Activated CD4-positive, alpha-beta T cell treated with anti-CD3 and anti-CD28 coated beads, Interleukin-2, amount 10 ng/mL, durations not matched to agents 7 days and 5 days (primary cell): ENCODE data around the gene SNTB2. TPM values are rescaled to one million over a fixed set of nuclear protein-coding genes. Genes with fewer than 3 reads are reported as not detected.
A peak's percentile ranks its signal among the peaks of the same experiment; 100 is the strongest.

ENCODE experiments used
- CTCF ChIA-PET: fragments of 350-600 bp; sonication (Branson Sonifier 250); formaldehyde crosslinking; loops from one replicate; lab custom pipeline; 2021; ENCODE audit warnings: antibody characterized with exemption; lab: Charles Lee
- POLR2A ChIA-PET: fragments of 350-600 bp; sonication (Branson Sonifier 250); formaldehyde crosslinking; loops from one replicate; lab custom pipeline; 2021; ENCODE audit warnings: antibody characterized with exemption; lab: Charles Lee
- DNase-seq: peaks from one replicate; pipeline ENCODE4 v3.0.0-alpha.2; 2020
- H3K27ac Mint-ChIP-seq: one replicate; pipeline ENCODE4 v1.8.0; 2021; ENCODE audit warnings: mild to moderate bottlenecking, moderate library complexity, mixed read lengths
- H3K27me3 Mint-ChIP-seq: one replicate; pipeline ENCODE4 v1.8.0; 2021; ENCODE audit warnings: mixed read lengths
- H3K36me3 Mint-ChIP-seq: one replicate; pipeline ENCODE4 v1.8.0; 2021; ENCODE audit warnings: low read depth, mixed read lengths
- H3K4me1 Mint-ChIP-seq: one replicate; pipeline ENCODE4 v1.8.0; 2021; ENCODE audit warnings: mixed read lengths
- H3K4me3 Mint-ChIP-seq: one replicate; pipeline ENCODE4 v1.8.0; 2021; ENCODE audit warnings: mild to moderate bottlenecking, moderate library complexity, mixed read lengths
- H3K9me3 Mint-ChIP-seq: one replicate; pipeline ENCODE4 v1.8.0; 2021; ENCODE audit warnings: mixed read lengths
- total RNA-seq, 2 experiments: library from RNA; stranded (reverse); gene quantifications; one replicate each; pipeline ENCODE4 v1.2.3, GENCODE V29; 2021

Gene SNTB2
- total RNA-seq, 2 experiments from 2014 or later = 20.2 to 25.3 TPM

- Mint-ChIP-seq H3K4me1 (peaks cover 37% of the 10 kb centered on the region), H3K27me3 (no peaks in the 10 kb centered on the region), H3K36me3 (peaks cover 59% of the 10 kb centered on the region), H3K4me3 (no peak overlapping the region), H3K27ac (peak overlapping the region; percentile 74), H3K9me3 (no peaks in the 10 kb centered on the region)
- POLR2A ChIA-PET = interaction anchor here (0.5 to 1.4 kb wide), 4 partner anchors 10 to 1145 kb away, joined by 3 to 4 read pairs (median 4); partner anchors contain the start of gene SNTB2
- CTCF ChIA-PET = interaction anchor here (2.0 to 4.7 kb wide), 3 partner anchors 9 to 17 kb away, joined by 9 to 34 read pairs (median 10); no protein-coding TSS in a partner anchor
- peak; percentile 65 for DNase-seq
Measured at GRCh38 chr16:69166221-69166833, 20.6 kb upstream of the SNTB2 start.

- DNase-seq = no peak
- POLR2A ChIA-PET = interaction anchor here (0.7 kb wide), 1 partner anchor 9 kb away, joined by 3 read pairs; no protein-coding TSS in a partner anchor
- peak overlapping the region; percentile 74 for H3K27ac Mint-ChIP-seq
Measured at GRCh38 chr16:69166946-69167930, 19.7 kb upstream of the SNTB2 start.

GRCh38 chr16:69169051-69169450 is 17.9 kb upstream of the SNTB2 start:
- Mint-ChIP-seq H3K27me3 (no peaks in the 10 kb centered on the region), H3K4me3 (no peak overlapping the region), H3K36me3 (peaks cover 43% of the 10 kb centered on the region), H3K4me1 (peaks cover 42% of the 10 kb centered on the region), H3K27ac (no peak overlapping the region), H3K9me3 (no peaks in the 10 kb centered on the region)
- POLR2A ChIA-PET = no interaction called here
- DNase-seq = no peak
- CTCF ChIA-PET = interaction anchor here (0.6 to 4.7 kb wide), 5 partner anchors 9 to 557 kb away, joined by 3 to 34 read pairs (median 3); no protein-coding TSS in a partner anchor

More at GRCh38 chr16:69166946-69167930, 19.7 kb upstream of the SNTB2 start:
- Mint-ChIP-seq H3K4me3 (no peak overlapping the region), H3K9me3 (no peaks in the 10 kb centered on the region), H3K4me1 (peaks cover 37% of the 10 kb centered on the region), H3K27me3 (no peaks in the 10 kb centered on the region), H3K36me3 (peaks cover 54% of the 10 kb centered on the region)
- CTCF ChIA-PET = interaction anchor here (0.7 to 4.7 kb wide), 8 partner anchors 10 to 1897 kb away, joined by 3 to 34 read pairs (median 4); no protein-coding TSS in a partner anchor

- H3K9me3 Mint-ChIP-seq = no peaks in the 10 kb centered on the region
Measured at GRCh38 chr16:69169607-69170352, 17.2 kb upstream of the SNTB2 start.

GRCh38 chr16:69171325-69172084 is 15.5 kb upstream of the SNTB2 start:
- Mint-ChIP-seq H3K36me3 (peaks cover 28% of the 10 kb centered on the region), H3K4me1 (peaks cover 24% of the 10 kb centered on the region)
- CTCF ChIA-PET = no interaction called here

More at GRCh38 chr16:69169607-69170352, 17.2 kb upstream of the SNTB2 start:
- peak overlapping the region; percentile 48 for H3K27ac Mint-ChIP-seq
- no peaks in the 10 kb centered on the region for H3K27me3 Mint-ChIP-seq
- peaks cover 37% of the 10 kb centered on the region for H3K36me3 Mint-ChIP-seq
- DNase-seq = no peak
- ChIA-PET POLR2A (no interaction called here), CTCF (interaction anchor here (0.6 to 4.7 kb wide), 2 partner anchors 9 to 245 kb away, joined by 3 to 34 read pairs; no protein-coding TSS in a partner anchor)
- no peak overlapping the region for H3K4me3 Mint-ChIP-seq
- H3K4me1 Mint-ChIP-seq = peaks cover 39% of the 10 kb centered on the region

GRCh38 chr16:69176033-69176800 is 10.7 kb upstream of the SNTB2 start:
- no peak for DNase-seq
- Mint-ChIP-seq H3K9me3 (no peaks in the 10 kb centered on the region), H3K36me3 (no peaks in the 10 kb centered on the region), H3K4me3 (no peak overlapping the region), H3K4me1 (peaks cover 6% of the 10 kb centered on the region), H3K27ac (no peak overlapping the region), H3K27me3 (no peaks in the 10 kb centered on the region)
- ChIA-PET CTCF (interaction anchor here (0.7 to 6.1 kb wide), 4 partner anchors 9 to 65 kb away, joined by 3 to 34 read pairs (median 3); partner anchors contain the start of gene SNTB2), POLR2A (interaction anchor here (0.6 kb wide), 1 partner anchor 9 kb away, joined by 3 read pairs; no protein-coding TSS in a partner anchor)

More at GRCh38 chr16:69171325-69172084, 15.5 kb upstream of the SNTB2 start:
- POLR2A ChIA-PET = no interaction called here
- Mint-ChIP-seq H3K27me3 (no peaks in the 10 kb centered on the region), H3K4me3 (no peak overlapping the region), H3K27ac (no peak overlapping the region), H3K9me3 (no peaks in the 10 kb centered on the region)
- no peak for DNase-seq

- no peaks in the 10 kb centered on the region for H3K9me3 Mint-ChIP-seq
- ChIA-PET POLR2A (interaction anchor here (0.6 kb wide), 1 partner anchor 628 kb away, joined by 3 read pairs; no protein-coding TSS in a partner anchor), CTCF (interaction anchor here (0.6 to 6.1 kb wide), 3 partner anchors 12 to 99 kb away, joined by 3 to 34 read pairs (median 3); no protein-coding TSS in a partner anchor)
- no peak overlapping the region for H3K4me3 Mint-ChIP-seq
- peaks cover 3% of the 10 kb centered on the region for H3K4me1 Mint-ChIP-seq
- H3K36me3 Mint-ChIP-seq = no peaks in the 10 kb centered on the region
- no peak overlapping the region for H3K27ac Mint-ChIP-seq
- no peak for DNase-seq
- no peaks in the 10 kb centered on the region for H3K27me3 Mint-ChIP-seq
Measured at GRCh38 chr16:69179328-69180010, 7.5 kb upstream of the SNTB2 start.

GRCh38 chr16:69180011-69180338 is 7.0 kb upstream of the SNTB2 start:
- Mint-ChIP-seq H3K4me1 (peaks cover 6% of the 10 kb centered on the region), H3K36me3 (peaks cover 3% of the 10 kb centered on the region), H3K27me3 (no peaks in the 10 kb centered on the region), H3K9me3 (peaks cover 2% of the 10 kb centered on the region), H3K4me3 (no peak overlapping the region), H3K27ac (no peak overlapping the region)
- no peak for DNase-seq
- POLR2A ChIA-PET = no interaction called here
- CTCF ChIA-PET = interaction anchor here (0.6 to 6.1 kb wide), 3 partner anchors 12 to 98 kb away, joined by 3 to 34 read pairs (median 3); no protein-coding TSS in a partner anchor

- Mint-ChIP-seq H3K27me3 (no peaks in the 10 kb centered on the region), H3K4me1 (peaks cover 18% of the 10 kb centered on the region), H3K36me3 (peaks cover 3% of the 10 kb centered on the region), H3K4me3 (no peak overlapping the region), H3K27ac (no peak overlapping the region), H3K9me3 (peaks cover 2% of the 10 kb centered on the region)
- ChIA-PET CTCF (interaction anchor here (0.6 to 1.3 kb wide), 2 partner anchors 15 to 472 kb away, joined by 3 to 4 read pairs; no protein-coding TSS in a partner anchor), POLR2A (no interaction called here)
- DNase-seq = no peak
Measured at GRCh38 chr16:69182730-69183416, 4.1 kb upstream of the SNTB2 start.
